GM12878 (cell line): ENCODE measurements around the gene EEFSEC. TPM values are rescaled to one million over a fixed set of nuclear protein-coding genes. Genes with fewer than 3 reads are reported as not detected.

Experiments used
- CHD4 ChIP-seq: fragments of 200-600 bp; sonication (generic); IDR thresholded peaks from 2 replicates; pipeline ENCODE4 v1.6.1; 2016; ENCODE audit warnings: mild to moderate bottlenecking
- MYC ChIP-seq: IDR thresholded peaks from 2 replicates; pipeline ENCODE4 v1.6.1; 2011; ENCODE audit warnings: mild to moderate bottlenecking, low read length, moderate library complexity, inconsistent platforms; ENCODE audit not compliant: insufficient read depth, insufficient replicate concordance, insufficient read length, severe bottlenecking
- USF1 ChIP-seq: IDR thresholded peaks from 2 replicates; pipeline ENCODE4 v1.6.1; 2011; ENCODE audit warnings: borderline replicate concordance, low read depth, mild to moderate bottlenecking, moderate library complexity, mixed read lengths, low read length; ENCODE audit not compliant: insufficient read depth; ENCODE audit errors: extremely low read length
- ZZZ3 ChIP-seq: IDR thresholded peaks from 2 replicates; pipeline ENCODE4 v1.6.1; 2011; ENCODE audit warnings: low read depth; ENCODE audit not compliant: control insufficient read depth, insufficient read length
- polyA plus RNA-seq, 11 experiments: library from polyadenylated mRNA; depleted of rRNA in 4 of 11; unstranded in 6 of 11; stranded (reverse) in 5 of 11; fragments of >200 nt; fragmentation: Nextera tagmentation in 4 of 11; fragmentation: Illumina TruSeq in 1 of 11; extraction: Ambion mirVana in 4 of 11; extraction: Trizol in 1 of 11; gene quantifications; 1 replicate in 1 of 11; 2 replicates in 10 of 11; pipeline versions ENCODE4 v1.2.1 to v1.2.3, GENCODE V29; 2011 to 2016; ENCODE audit warnings: inconsistent platforms in 2 of 11, missing spikeins in 2 of 11, low read depth in 1 of 11
- total RNA-seq, 4 experiments: library from RNA; depleted of rRNA in 3 of 4; stranded (reverse); fragments of >200 nt in 3 of 4; fragmentation: Illumina TruSeq in 1 of 4; extraction: Trizol in 1 of 4; gene quantifications; 2 replicates each; pipeline versions ENCODE4 v1.2.1 to v1.2.3, GENCODE V29; 2013 to 2021
- TF ChIP-seq, protein P1 (sequence below): fragments of 450-650 bp; IDR thresholded peaks from 2 replicates; pipeline ENCODE4 v1.6.1; 2016; ENCODE audit warnings: mild to moderate bottlenecking
- TF ChIP-seq, protein P2 (sequence below): fragments of 150-350 bp; IDR thresholded peaks from 2 replicates; pipeline ENCODE4 v1.6.1; 2016; ENCODE audit warnings: low read depth, low read length

EEFSEC gene
- total and polyA plus RNA-seq, 10 of the 15 experiments (the other 5 are each of a cell fraction or from before 2014, with no cell fraction given), result 0.29 to 29.1 (median 16.1) TPM

- no peak for TF ChIP-seq USF1
- TF ChIP-seq CHD4, result no peak
- TF ChIP-seq ZZZ3, result no peak
- TF ChIP-seq, protein P1, sequence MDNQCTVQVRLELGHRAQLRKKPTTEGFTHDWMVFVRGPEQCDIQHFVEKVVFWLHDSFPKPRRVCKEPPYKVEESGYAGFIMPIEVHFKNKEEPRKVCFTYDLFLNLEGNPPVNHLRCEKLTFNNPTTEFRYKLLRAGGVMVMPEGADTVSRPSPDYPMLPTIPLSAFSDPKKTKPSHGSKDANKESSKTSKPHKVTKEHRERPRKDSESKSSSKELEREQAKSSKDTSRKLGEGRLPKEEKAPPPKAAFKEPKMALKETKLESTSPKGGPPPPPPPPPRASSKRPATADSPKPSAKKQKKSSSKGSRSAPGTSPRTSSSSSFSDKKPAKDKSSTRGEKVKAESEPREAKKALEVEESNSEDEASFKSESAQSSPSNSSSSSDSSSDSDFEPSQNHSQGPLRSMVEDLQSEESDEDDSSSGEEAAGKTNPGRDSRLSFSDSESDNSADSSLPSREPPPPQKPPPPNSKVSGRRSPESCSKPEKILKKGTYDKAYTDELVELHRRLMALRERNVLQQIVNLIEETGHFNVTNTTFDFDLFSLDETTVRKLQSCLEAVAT, result no peak
- TF ChIP-seq, protein P2, sequence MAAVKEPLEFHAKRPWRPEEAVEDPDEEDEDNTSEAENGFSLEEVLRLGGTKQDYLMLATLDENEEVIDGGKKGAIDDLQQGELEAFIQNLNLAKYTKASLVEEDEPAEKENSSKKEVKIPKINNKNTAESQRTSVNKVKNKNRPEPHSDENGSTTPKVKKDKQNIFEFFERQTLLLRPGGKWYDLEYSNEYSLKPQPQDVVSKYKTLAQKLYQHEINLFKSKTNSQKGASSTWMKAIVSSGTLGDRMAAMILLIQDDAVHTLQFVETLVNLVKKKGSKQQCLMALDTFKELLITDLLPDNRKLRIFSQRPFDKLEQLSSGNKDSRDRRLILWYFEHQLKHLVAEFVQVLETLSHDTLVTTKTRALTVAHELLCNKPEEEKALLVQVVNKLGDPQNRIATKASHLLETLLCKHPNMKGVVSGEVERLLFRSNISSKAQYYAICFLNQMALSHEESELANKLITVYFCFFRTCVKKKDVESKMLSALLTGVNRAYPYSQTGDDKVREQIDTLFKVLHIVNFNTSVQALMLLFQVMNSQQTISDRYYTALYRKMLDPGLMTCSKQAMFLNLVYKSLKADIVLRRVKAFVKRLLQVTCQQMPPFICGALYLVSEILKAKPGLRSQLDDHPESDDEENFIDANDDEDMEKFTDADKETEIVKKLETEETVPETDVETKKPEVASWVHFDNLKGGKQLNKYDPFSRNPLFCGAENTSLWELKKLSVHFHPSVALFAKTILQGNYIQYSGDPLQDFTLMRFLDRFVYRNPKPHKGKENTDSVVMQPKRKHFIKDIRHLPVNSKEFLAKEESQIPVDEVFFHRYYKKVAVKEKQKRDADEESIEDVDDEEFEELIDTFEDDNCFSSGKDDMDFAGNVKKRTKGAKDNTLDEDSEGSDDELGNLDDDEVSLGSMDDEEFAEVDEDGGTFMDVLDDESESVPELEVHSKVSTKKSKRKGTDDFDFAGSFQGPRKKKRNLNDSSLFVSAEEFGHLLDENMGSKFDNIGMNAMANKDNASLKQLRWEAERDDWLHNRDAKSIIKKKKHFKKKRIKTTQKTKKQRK, result no peak
- no peak for TF ChIP-seq MYC
Measured at GRCh38 chr3:128322030-128323022, 169.0 kb downstream of the EEFSEC start (continued).
